NCI-H187 treated with DMSO at 0.1 percent for 48 hours (cell line): Measurements from ENCODE around the gene PPM1B.
"Not testable (repeated sequence)": the region's sequence is repeated elsewhere in the genome, so short reads cannot be mapped to it uniquely, and the experiment has no call there.

Source experiments
- DNase-seq: peaks from one replicate; lab custom pipeline; 2025; lab: John Stamatoyannopoulos, UW

The PPM1B gene

GRCh38 chr2:44201648-44202165 lies 33.0 kb downstream of the PPM1B start:
- no peak for DNase-seq

DNA sequence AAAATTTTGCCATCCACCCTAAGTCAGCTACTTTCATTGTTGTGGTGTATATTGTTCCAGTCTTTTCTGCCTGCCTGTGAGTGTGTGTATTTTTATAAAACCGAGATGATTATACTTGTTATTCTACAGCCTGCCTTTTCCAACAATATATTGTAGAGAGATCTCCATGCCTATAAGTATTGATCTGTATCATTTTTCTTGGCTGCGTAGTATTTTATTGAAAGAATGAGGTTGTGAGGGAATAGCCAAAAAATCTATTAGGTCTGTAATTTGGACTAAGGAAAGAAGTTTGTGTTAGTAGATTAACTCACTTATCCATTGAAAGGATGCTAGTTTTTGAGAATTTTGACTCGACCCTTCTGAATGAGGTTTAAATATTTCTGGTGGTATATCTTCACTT lies 34.9 kb downstream of the PPM1B start:
- DNase-seq = no peak

GRCh38 chr2:44205169-44205568 lies 36.5 kb downstream of the PPM1B start:
- DNase-seq = no peak

- DNase-seq = no peak
Measured at GRCh38 chr2:44207102-44207501, 38.4 kb downstream of the PPM1B start.

- DNase-seq = not testable (repeated sequence)
Measured at GRCh38 chr2:44207648-44208047, 39.0 kb downstream of the PPM1B start.

DNA sequence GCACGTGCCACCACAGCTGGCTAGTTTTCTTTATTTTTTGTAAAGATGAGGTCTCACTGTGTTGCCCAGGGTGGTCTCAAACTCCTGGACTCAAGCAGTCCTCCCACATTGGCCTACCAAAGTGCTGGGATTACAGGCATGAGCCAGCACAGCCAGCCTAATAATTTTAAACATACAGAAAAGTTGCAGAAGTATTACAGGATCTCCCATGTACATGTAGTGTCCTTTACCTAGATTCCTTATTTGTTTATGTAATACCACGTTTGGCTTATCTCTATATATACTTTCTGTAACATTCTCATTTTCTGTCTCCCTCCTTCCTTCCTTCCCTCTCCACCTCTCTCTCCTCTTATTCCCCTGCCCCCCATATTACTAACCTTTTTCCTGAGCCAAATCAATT lies 41.7 kb downstream of the PPM1B start:
- DNase-seq = no peak

- no peak for DNase-seq
Measured at GRCh38 chr2:44211183-44211582, 42.5 kb downstream of the PPM1B start.

GRCh38 chr2:44212302-44212701 lies 43.6 kb downstream of the PPM1B start:
- DNase-seq = no peak

- no peak for DNase-seq
Measured at GRCh38 chr2:44215827-44216226, 47.2 kb downstream of the PPM1B start.

DNA sequence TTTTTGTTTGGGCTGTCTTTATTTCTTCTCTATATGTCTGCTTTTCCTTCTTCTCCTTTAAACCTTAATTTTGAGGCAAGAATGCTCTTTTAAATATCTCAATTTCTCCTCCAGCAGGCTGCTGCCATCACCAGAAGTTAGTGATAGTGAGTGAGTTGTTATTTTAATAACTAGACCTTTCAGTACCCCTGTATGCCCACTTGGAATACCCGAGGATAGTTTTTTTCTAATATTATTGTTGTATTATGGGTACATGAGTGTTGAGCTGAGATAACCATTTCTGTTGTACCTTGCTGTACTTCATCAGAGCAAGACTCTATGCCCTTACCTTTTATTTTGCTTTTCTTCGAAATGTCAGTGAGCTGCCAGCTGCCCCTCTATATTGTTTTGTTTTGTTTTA lies 50.1 kb downstream of the PPM1B start:
- DNase-seq = no peak

GRCh38 chr2:44226753-44227152 lies 58.1 kb downstream of the PPM1B start:
- DNase-seq = no peak

DNA sequence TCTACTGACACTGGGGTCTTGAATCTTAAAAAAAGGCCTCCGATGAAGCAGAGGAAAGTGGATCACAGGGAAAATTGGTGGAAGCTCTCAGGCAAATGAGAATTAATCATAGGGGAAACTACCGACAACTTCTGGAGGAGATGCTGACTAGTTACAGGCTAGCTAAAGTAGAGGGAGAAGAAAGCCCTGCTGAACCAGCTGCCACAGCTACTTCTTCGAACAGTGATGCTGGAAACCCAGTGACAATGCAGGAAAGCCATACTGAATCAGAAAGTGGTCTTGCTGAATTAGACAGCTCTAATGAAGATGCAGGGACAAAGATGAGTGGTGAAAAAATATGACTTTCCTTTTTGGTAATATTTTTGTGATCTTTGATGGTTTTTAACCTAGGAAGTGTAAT lies 61.7 kb downstream of the PPM1B start:
- no peak for DNase-seq

GRCh38 chr2:44233450-44234128 lies 64.9 kb downstream of the PPM1B start:
- no peak for DNase-seq

DNA sequence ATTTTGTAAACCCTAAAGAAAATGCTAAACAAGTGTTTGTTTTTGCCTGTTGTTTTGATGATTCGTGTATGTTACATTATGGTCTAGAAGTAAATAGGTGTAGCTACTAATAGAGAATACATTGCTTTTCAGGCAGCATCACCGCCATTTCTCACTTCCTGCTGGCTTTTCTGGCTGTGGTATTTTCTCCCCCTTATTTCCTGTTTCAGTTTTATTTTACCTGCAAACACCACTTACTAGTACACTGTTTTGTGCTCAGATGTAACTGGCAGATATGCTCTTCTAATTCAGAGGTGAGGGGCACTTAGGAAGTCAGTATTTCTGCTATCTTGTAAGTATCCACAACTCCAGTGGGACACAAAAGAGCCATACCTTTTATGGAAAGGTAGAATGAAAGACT lies 68.5 kb downstream of the PPM1B start:
- no peak for DNase-seq

- no peak for DNase-seq
Measured at GRCh38 chr2:44242904-44243303, 74.2 kb downstream of the PPM1B start.

DNA sequence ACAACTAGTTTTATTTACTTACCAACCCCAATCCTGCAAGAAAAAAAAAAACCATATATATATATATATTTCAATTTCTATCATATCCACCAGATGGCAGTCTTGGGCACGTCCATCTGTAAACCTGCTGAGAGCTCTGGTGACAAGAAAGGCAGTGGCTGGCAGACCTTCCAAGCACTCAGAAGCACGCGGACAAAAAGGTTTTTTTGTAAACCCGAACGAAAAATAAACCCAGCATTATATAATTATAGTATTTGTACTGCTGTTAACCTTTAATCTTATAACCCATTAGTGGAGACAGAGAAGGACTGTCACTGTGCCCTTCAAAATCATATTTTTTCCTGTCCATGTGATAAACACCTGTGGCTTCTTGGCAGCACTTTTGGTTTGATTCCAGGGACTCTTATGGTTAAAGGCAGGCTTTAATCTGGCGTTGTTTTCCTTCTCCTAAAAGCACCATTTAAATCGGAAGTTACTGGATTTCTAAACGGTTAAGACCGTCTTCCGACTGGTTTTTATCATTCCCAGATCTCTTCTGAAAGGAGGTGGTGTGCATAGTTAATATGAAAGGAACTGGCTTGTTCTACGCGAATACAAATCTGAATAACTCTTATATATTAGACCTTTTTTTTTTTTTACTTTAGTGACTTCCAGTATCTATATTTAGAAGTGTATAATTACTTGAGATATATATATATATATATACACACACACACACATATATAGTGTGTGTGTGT lies 75.6 kb downstream of the PPM1B start:
- DNase-seq = peak; percentile 57

- no peak for DNase-seq
Measured at GRCh38 chr2:44245083-44245861, 76.6 kb downstream of the PPM1B start.

DNA sequence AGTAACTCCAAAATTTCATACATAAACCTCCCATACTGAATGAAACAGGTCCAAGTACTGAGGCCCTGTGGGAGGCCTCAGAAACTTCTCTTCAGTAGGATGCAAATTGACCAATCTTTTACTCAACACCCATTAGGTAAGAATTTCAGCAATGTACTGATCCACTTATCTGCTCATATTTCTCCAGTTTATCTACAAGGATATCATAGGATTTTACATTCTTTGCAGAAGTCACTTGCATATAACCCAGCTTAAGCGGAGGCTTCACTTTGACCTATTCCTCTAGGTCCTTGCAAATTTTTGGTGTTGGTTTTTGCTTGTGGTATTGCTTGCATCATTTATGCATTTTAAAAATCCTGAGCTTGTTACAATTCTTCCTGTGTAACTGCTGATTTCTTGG lies 77.8 kb downstream of the PPM1B start:
- DNase-seq = no peak

- DNase-seq = no peak
Measured at GRCh38 chr2:44246840-44247369, 78.2 kb downstream of the PPM1B start.

DNA sequence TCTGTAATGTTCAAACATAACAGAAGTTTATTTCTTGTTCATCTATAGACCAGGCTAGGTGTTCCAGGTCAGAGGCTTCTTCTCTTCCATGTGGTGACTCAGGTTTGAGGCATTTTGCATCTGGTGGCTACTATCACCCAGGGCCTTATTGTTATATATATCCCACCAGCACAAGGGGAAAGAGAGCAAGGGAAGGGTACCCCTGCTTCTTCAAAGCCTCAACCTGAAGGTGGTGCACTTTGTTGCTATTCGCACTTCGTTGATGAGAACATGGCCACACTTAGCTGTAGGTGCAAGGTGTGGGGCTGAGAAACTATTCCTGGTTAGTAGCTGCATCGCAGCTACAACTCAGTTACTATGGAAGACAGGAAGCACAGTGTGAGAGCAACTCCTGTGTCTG lies 79.2 kb downstream of the PPM1B start:
- DNase-seq = no peak

DNA sequence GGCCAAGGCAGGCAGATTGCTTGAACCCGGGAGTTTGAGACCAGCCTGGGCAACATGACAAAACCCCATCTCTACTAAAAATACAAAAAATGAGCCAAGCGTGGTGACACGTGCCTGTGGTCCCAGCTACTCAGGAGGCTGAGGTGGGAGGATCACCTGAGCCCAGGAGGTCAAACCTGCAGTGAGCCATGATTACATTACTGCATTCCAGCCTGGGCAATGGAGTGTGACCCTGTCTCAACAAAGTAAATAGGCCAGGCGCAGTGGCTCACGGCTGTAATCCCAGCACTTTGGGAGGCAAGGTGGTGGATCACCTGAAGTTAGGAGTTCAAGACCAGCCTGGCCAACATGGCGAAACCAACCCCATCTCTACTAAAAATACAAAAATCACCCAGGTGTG lies 80.6 kb downstream of the PPM1B start:
- DNase-seq = not testable (repeated sequence)

DNA sequence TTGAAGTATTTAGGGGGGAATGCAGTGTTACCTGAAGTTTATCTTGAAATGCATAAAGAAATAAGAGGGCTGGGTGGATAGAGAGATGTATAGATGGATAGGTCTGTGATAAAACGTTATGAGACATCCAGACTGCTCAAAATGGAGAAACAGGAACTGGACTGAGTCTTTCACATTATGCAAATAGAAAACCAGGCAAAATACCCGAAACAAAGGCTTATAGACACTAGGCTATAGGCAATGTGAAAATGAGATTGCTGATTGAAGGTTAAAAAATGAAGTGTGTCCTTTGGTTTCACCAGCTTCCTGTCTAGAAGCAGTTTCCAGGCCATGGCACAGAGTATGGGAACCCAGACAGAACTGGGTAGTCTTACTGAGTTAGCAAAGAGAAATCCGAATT lies 81.7 kb downstream of the PPM1B start:
- no peak for DNase-seq

DNA sequence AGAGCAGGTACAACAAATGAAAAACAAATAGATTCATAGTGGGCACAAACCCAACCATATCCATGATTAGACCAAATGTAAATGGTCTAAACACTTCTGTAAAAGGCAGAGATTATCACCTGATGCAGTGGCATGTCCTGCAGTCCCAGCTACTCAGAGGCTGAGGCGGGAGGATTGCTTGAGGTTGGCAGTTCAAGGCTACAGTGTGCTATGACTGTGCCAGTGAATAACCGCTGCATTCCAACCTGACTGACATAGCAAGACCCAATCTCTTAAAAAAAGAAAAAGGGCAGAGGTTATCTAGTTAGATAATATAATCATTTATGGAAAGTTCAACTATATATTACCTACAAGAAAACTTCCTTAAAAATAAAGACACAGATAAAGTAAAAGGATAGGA lies 85.3 kb downstream of the PPM1B start:
- DNase-seq = no peak
